Measurements from ENCODE around the gene DPYSL3. TPM values are rescaled to one million over a fixed set of nuclear protein-coding genes. Genes with fewer than 3 reads are reported as not detected.

The DPYSL3 gene
- total RNA-seq, 3 donors from 2014 or later = 12.0 to 134 (median 31.1) TPM

- ATAC-seq (peak; percentile 85), DNase-seq (peak in 1 of 3 donors; percentile 57)
- Histone ChIP-seq H3K9me3 (no peaks in the 10 kb centered on the region), H3K36me3 (ENCODE audit: low read depth) (no peaks in the 10 kb centered on the region), H3K4me1 (ENCODE audit: low read depth) (no peaks in the 10 kb centered on the region), H3K4me3 (no peak overlapping the region)
- intact Hi-C loops (cut with DNase I, micrococcal nuclease) = no loop called here
- TF ChIP-seq, protein P1, sequence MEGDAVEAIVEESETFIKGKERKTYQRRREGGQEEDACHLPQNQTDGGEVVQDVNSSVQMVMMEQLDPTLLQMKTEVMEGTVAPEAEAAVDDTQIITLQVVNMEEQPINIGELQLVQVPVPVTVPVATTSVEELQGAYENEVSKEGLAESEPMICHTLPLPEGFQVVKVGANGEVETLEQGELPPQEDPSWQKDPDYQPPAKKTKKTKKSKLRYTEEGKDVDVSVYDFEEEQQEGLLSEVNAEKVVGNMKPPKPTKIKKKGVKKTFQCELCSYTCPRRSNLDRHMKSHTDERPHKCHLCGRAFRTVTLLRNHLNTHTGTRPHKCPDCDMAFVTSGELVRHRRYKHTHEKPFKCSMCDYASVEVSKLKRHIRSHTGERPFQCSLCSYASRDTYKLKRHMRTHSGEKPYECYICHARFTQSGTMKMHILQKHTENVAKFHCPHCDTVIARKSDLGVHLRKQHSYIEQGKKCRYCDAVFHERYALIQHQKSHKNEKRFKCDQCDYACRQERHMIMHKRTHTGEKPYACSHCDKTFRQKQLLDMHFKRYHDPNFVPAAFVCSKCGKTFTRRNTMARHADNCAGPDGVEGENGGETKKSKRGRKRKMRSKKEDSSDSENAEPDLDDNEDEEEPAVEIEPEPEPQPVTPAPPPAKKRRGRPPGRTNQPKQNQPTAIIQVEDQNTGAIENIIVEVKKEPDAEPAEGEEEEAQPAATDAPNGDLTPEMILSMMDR (IDR thresholded peaks at IDR 0.05) = peak; percentile 12
These were observed 118.1 kb downstream of the DPYSL3 start for GRCh38 chr5:147391781-147392180.

DNA sequence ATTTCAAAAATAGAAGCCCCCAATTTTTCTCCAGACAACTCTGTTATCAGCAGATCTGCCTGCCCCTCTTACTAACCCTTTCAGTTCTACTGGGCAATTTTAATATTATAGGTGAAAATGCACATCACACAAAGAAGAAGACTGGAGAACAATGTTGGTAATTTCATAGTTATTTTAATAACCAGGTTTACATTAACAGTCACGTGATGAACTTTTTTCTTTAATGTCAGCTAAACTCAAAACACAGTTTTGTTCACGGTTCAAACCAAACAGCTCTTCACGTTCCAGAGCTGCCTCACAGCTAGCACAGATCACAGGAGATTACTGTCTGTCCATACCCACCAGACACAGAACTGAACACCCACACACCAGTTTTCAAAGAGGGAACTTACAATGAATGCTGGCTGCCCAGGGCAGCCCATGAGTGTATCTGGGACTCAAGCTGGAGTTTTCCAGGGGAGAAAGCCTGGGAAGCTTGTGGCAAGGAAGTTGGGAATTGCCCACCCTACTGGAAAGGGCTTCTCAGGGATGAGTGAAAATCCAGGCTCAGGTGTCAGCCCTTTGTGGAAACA, 119.1 kb downstream of the DPYSL3 start:
- Histone ChIP-seq H3K9me3 (no peaks in the 10 kb centered on the region), H3K4me3 (no peak overlapping the region), H3K4me1 (ENCODE audit: low read depth) (no peaks in the 10 kb centered on the region), H3K36me3 (ENCODE audit: low read depth) (no peaks in the 10 kb centered on the region)
- ATAC-seq = no peak
- TF ChIP-seq, protein P1 (IDR thresholded peaks at IDR 0.05) = no peak
- intact Hi-C loops (cut with DNase I, micrococcal nuclease) = no loop called here
- DNase-seq = no peak

DNA sequence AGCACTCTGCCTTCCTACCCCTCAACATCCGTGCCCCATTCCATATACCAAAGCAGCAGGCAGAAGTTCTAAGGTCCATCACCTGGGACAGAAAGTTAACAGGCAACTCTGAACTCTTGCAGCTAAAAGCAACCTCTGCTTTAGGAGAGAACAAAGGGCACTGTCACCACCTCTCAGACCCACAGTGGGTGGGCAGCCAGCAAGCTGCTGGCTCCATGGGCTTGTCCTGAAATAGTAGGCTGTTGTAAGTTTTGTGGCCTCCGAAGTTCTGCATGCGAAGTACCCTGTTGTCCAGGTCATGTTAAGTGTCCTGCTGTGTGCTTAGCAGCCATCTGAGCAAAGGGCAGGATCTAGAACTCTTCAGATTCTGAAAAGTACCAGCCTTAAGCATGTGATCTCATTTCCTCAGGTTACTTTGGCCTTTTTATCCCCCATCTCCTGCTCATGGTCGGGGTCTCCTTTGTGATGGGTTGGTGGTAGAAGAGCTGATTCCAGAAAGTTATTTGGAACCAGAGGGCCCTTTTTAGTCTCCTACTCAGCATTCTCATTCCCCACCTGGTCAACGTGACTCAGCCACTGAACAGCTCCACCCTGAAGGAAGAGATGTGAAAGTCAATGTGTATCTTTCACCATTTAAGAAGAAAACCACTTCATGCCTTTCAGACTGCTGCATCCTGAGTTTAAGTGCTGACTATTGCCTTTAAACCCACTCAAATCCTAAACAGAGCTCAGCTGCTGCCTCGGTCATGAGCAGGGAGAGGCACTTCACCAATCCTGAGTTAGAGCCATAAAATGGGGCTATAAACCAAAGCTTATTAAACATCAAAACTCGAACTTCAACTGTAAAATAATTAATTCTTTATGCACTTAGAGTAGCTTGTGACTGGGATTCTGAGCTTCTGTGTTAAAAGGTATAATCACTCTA, 121.4 kb downstream of the DPYSL3 start:
- TF ChIP-seq, protein P1 (IDR thresholded peaks at IDR 0.05) = no peak
- Histone ChIP-seq H3K4me1 (ENCODE audit: low read depth) (no peaks in the 10 kb centered on the region), H3K36me3 (ENCODE audit: low read depth) (no peaks in the 10 kb centered on the region), H3K9me3 (no peaks in the 10 kb centered on the region), H3K4me3 (no peak overlapping the region)
- intact Hi-C loops (cut with DNase I, micrococcal nuclease) = no loop called here
- ATAC-seq (peak; percentile 46), DNase-seq (no peak)

DNA sequence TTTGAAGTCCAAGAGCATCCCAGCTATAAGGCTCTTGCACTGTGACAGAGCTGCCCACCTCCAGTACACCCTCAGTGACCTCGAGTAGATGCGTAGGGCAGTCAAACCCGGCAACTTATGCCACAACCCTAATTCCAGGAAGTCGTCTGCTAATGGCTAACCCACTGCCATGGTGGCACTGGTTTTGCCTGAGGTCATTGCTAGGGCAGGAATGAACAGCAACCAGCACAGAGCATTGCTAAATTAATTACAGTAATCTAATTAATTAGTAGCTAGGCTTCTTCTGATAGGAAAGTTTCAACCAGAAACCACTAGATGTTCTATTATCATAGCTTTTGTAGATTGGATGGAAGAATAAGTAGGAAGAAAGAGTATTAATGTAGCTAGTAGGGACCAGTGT, 122.8 kb downstream of the DPYSL3 start:
- Histone ChIP-seq H3K36me3 (ENCODE audit: low read depth) (no peaks in the 10 kb centered on the region), H3K9me3 (no peaks in the 10 kb centered on the region), H3K4me1 (ENCODE audit: low read depth) (no peaks in the 10 kb centered on the region), H3K4me3 (no peak overlapping the region)
- intact Hi-C loops (cut with DNase I, micrococcal nuclease) = no loop called here
- DNase-seq = no peak
- TF ChIP-seq, protein P1 (IDR thresholded peaks at IDR 0.05) = no peak
- ATAC-seq = no peak

DNA sequence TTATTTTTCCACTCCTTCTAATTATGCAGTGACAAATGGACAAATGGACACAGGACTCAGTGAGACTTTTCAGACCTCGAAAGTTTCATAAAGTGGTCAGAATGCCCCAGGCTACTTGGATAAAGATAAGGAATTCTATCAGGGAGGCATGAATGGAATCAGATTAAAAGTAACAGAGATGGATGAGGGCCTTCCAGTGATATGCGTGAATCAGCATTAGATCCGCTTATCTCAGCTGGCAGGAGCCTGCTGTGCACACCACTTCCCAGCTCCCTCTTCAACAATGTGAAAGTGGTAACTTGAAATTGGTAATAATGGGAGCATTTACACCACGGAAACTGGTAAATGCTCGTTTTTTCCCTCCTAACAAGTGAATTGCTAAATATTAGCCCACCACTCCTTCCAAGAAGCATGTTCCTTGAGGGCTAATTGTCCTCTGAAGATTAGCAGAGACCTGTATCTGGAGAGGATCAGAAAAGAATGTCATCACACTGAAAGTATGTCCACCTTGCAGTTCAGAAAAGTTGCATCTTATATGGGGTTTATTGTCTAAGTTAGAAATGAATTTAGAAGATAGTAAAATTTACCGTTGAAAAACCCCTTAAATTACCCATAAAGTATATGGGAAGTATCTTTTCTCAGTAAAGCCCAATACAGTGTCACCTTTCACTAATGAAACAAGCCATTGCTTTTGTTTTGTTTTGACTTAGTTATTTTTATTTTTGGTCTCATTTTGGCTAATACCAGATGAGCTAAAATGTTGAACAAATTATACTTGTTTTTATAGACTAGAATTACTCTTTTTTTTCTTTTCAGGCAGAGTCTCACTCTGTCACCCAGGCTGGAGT, 125.3 kb downstream of the DPYSL3 start:
- intact Hi-C loops (cut with DNase I, micrococcal nuclease) = no loop called here
- ATAC-seq (no peak), DNase-seq (no peak)
- TF ChIP-seq, protein P1 (IDR thresholded peaks at IDR 0.05) = no peak
- H3K4me3 ChIP-seq = no peak overlapping the region
- no peaks in the 10 kb centered on the region for H3K36me3 ChIP-seq (ENCODE audit: low read depth)
- no peaks in the 10 kb centered on the region for H3K4me1 ChIP-seq (ENCODE audit: low read depth)
- no peaks in the 10 kb centered on the region for H3K9me3 ChIP-seq

Data from mucosa of descending colon (tissue), 3 donors.